Measurements from ENCODE around the gene CFAP221.

Gene CFAP221

DNA sequence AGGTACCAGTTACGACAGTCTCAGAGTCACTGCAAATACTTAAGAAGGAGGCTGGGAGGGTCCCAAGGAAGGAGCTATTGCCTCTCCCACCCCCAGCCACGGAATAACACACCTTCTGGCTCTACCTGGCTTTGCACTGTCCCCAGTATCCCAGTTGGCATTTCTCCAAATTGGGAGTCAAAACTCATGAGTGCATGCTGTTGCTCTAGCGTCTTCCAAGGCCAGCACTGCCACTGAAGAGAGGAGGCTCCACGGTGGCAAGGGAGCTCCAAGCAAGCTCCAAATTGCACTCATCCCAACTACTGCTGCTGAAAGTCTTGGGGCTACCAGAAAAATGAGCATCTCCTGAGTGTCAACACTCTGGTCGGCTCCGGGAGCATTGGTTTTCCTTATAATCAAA is 21.6 kb upstream of the CFAP221 start:
- H3K4me3 ChIP-seq (ENCODE audit: low read depth, low read length), result no peak overlapping the region
- TF ChIP-seq CTCF (conservative IDR thresholded peaks at IDR 0.05; ENCODE audit: low read depth, low read length), result no peak
- DNase-seq (ENCODE audit: low read depth), result no peak

DNA sequence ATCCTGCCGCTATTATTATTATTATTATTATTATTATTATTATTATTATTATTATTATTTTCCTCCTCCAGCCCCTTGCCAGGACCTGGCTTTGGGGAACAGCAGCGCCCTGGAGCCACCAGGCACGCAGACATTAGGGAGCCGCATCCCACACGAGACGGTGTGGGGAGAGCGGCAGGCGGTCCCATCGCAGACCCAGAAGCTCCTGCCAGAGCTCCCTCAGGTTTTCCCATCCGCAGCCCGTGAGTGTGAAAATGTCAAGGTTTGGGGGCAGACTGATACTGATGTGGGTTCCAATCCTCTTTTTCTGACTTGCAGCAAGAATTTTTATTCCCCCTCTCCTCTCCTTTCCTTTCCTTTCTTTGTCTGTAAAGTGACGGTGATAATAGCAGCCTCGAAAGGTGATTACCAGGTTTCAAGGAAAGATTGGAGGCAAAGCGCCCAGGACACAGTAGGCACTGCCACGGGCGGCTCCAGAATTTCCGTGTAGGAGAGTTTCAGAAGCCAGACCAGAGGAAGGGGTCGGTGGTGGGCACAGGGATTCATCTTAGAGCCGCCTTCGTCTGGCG is 20.8 kb upstream of the CFAP221 start:
- no peak for TF ChIP-seq CTCF (conservative IDR thresholded peaks at IDR 0.05; ENCODE audit: low read depth, low read length)
- DNase-seq (ENCODE audit: low read depth), result no peak
- no peak overlapping the region for H3K4me3 ChIP-seq (ENCODE audit: low read depth, low read length)

DNA sequence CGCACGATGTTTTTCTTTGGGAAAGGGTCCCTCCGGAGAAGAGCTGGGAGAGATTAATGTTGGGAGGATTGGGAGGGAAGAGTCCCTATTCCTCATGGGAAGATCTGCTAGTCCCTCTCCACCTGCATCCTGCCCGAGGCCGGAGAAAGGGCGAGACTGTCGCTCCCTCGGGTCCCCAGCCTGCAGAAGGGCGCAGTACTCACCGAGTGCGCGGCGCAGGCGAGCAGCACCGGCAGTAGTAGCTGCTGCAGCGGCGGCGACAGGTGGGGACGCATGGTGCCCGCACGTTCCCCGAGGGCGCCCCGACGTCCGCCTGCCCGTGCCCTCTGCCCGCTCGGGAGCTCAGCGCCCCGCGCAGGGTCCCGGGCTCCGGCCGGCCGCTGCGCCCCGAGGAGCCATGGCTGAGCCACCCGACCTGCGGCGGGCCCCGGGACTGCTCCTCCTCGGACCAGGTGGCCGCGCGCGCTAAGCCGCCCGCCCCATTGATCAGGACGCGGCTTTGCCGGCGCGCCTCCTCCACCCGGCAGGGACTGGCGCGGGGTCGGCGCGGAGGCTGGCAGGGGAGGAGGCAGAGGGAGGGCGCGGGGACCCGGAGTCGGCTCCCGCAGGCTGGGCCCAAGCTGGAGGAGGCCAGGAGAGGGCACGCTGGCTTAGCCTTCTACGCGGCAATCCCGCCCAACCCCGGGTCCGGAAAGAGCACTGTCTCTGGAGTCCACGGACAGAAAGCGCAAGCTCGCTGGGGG is 20.1 kb upstream of the CFAP221 start, which contains the start of gene SCTR:
Gene SCTR, minus strand, starts transcription at position 532 of the 743 bp plus-strand sequence. Its CDS starts 257 bp downstream, at position 275.
- H3K4me3 ChIP-seq (ENCODE audit: low read depth, low read length), result no peak within 1 kb of the TSS
- DNase-seq (ENCODE audit: low read depth), result no peak
- no peak for TF ChIP-seq CTCF (conservative IDR thresholded peaks at IDR 0.05; ENCODE audit: low read depth, low read length)

GRCh38 chr2:119525614-119526013 is 18.6 kb upstream of the CFAP221 start:
- H3K4me3 ChIP-seq (ENCODE audit: low read depth, low read length), result no peak overlapping the region
- TF ChIP-seq CTCF (conservative IDR thresholded peaks at IDR 0.05; ENCODE audit: low read depth, low read length), result no peak
- no peak for DNase-seq (ENCODE audit: low read depth)

DNA sequence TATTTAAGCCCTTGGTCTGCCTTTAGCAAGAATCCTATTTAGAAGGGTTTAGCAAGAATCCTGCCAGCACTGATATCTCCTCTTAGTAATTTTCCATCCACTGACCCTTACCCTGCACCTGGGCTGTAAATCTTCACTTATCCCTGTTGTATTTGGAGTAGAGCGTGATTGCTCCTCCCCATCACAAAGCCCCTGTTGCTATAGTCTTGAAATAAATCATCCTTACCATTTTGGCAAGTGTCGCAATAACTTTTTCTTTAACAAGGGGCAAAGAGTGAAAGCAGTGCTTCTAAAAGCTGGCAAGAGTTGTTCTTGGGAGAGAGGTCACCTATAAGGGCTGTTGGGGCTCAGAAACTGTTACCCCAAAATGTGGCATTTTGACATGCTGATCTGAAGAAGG is 16.2 kb upstream of the CFAP221 start:
- DNase-seq (ENCODE audit: low read depth), result no peak
- no peak overlapping the region for H3K4me3 ChIP-seq (ENCODE audit: low read depth, low read length)
- no peak for TF ChIP-seq CTCF (conservative IDR thresholded peaks at IDR 0.05; ENCODE audit: low read depth, low read length)

GRCh38 chr2:119531292-119531691 is 13.0 kb upstream of the CFAP221 start:
- no peak overlapping the region for H3K4me3 ChIP-seq (ENCODE audit: low read depth, low read length)
- TF ChIP-seq CTCF (conservative IDR thresholded peaks at IDR 0.05; ENCODE audit: low read depth, low read length), result peak; percentile 17
- DNase-seq (ENCODE audit: low read depth), result peak; percentile 28

- no peak for DNase-seq (ENCODE audit: low read depth)
- TF ChIP-seq CTCF (conservative IDR thresholded peaks at IDR 0.05; ENCODE audit: low read depth, low read length), result no peak
- no peak overlapping the region for H3K4me3 ChIP-seq (ENCODE audit: low read depth, low read length)
These were observed 10.7 kb upstream of the CFAP221 start for GRCh38 chr2:119533560-119533959.
